Activated gamma-delta T cell treated with anti-CD3 and anti-CD28 coated beads, Interleukin-2, amount 50 U/mL, for 16 hours (primary cell): ENCODE measurements around the gene FAM111B.
"Not testable (repeated sequence)": the region's sequence is repeated elsewhere in the genome, so short reads cannot be mapped to it uniquely, and the experiment has no call there.

Experiments used
- DNase-seq: peaks from one replicate; pipeline ENCODE4 v3.0.0-alpha.2; 2020; ENCODE audit warnings: low read depth

FAM111B gene

GRCh38 chr11:59106363-59107336 lies at the start of gene FAM111B:
Gene FAM111B, plus strand, starts transcription at chr11:59107237. Its CDS starts 2,389 bp downstream, at chr11:59109626.
- peak; percentile 6 for DNase-seq

- DNase-seq = peak; percentile 52
Measured at GRCh38 chr11:59058120-59059033, 48.7 kb upstream of the FAM111B start.

- DNase-seq = not testable (repeated sequence)
Measured at GRCh38 chr11:59060096-59060495, 46.9 kb upstream of the FAM111B start.

GRCh38 chr11:59062602-59063529 lies 44.2 kb upstream of the FAM111B start:
- DNase-seq = no peak

- not testable (repeated sequence) for DNase-seq
Measured at GRCh38 chr11:59063996-59064727, 42.9 kb upstream of the FAM111B start.

GRCh38 chr11:59069087-59069486 lies 38.0 kb upstream of the FAM111B start:
- no peak for DNase-seq

GRCh38 chr11:59076876-59077571 lies 30.0 kb upstream of the FAM111B start:
- DNase-seq = no peak

- DNase-seq = no peak
Measured at GRCh38 chr11:59078435-59078834, 28.6 kb upstream of the FAM111B start.

- no peak for DNase-seq
Measured at GRCh38 chr11:59079086-59079485, 28.0 kb upstream of the FAM111B start.

- not testable (repeated sequence) for DNase-seq
Measured at GRCh38 chr11:59080421-59080820, 26.6 kb upstream of the FAM111B start.

- not testable (repeated sequence) for DNase-seq
Measured at GRCh38 chr11:59081430-59082020, 25.5 kb upstream of the FAM111B start.

- DNase-seq = not testable (repeated sequence)
Measured at GRCh38 chr11:59086007-59086406, 21.0 kb upstream of the FAM111B start, which contains the start of gene GLYATL1B. Gene GLYATL1B, plus strand, starts transcription at chr11:59086307. Its CDS starts 0 bp downstream, at chr11:59086307.

GRCh38 chr11:59088162-59088561 lies 18.9 kb upstream of the FAM111B start:
- no peak for DNase-seq

- DNase-seq = not testable (repeated sequence)
Measured at GRCh38 chr11:59093576-59093975, 13.5 kb upstream of the FAM111B start.

- DNase-seq = not testable (repeated sequence)
Measured at GRCh38 chr11:59095225-59095624, 11.8 kb upstream of the FAM111B start.

- not testable (repeated sequence) for DNase-seq
Measured at GRCh38 chr11:59095972-59096575, 11.0 kb upstream of the FAM111B start.

- DNase-seq = peak; percentile 53
Measured at GRCh38 chr11:59097113-59097708, 9.8 kb upstream of the FAM111B start.

GRCh38 chr11:59097938-59098337 lies 9.1 kb upstream of the FAM111B start:
- not testable (repeated sequence) for DNase-seq
